ENCODE measurements around the gene PCDH9.

DNA sequence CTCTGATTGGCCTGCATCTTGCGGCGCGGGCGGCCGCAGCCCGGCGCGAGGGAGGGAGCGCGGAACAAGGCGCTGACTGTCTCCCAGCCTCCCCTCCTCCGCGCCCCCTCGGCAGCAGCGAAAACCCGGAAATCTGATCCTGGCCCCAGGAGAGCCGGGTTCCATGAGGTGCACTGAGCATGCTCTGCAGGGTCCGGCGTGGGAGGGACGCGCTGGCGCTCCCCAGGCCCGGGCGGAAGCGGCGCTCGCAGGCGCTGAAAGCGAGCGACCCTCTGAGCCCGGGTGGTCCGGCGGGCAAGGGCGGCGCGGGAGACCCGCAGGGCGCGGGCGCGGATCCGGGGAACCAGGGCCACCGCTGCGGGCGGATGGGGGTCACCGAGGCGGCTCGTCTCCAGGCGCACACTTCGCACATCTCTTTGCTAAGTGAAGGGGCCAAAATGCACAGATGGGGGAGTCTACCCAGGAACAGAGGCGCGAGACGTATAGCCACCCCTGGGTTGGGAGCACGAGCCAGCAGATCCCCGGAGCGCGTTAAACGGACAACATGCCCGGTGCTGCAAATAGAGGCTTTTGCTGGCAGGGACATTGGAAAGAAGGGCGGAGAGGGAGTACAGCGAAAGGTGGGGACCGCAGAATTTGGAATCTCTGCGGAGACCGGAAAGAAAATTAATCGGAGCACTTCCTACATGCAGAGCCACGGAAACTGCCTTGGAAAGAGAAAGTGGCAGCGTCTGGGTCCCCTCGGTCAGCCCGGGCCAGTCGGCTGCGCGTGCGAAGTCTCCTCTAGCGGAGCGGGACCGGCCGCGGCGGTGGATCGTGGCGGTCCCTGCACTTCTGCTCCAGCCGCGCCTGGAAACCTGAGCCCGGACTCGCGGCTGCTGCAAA, 510 bp upstream of the PCDH9 start:
- TF ChIP-seq, protein P1, sequence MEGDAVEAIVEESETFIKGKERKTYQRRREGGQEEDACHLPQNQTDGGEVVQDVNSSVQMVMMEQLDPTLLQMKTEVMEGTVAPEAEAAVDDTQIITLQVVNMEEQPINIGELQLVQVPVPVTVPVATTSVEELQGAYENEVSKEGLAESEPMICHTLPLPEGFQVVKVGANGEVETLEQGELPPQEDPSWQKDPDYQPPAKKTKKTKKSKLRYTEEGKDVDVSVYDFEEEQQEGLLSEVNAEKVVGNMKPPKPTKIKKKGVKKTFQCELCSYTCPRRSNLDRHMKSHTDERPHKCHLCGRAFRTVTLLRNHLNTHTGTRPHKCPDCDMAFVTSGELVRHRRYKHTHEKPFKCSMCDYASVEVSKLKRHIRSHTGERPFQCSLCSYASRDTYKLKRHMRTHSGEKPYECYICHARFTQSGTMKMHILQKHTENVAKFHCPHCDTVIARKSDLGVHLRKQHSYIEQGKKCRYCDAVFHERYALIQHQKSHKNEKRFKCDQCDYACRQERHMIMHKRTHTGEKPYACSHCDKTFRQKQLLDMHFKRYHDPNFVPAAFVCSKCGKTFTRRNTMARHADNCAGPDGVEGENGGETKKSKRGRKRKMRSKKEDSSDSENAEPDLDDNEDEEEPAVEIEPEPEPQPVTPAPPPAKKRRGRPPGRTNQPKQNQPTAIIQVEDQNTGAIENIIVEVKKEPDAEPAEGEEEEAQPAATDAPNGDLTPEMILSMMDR (IDR thresholded peaks at IDR 0.05), result no peak
- no peak for TF ChIP-seq POLR2A (IDR thresholded peaks at IDR 0.05)
